Upper lobe of left lung (tissue), 4 donors: ENCODE data around the gene LASP1.

Experiments
- CTCF ChIP-seq, 6 experiments: fragments of 450-650 bp in 4 of 6; fragments of 200-600 bp in 2 of 6; sonication (generic) in 2 of 6; IDR thresholded peaks; one replicate each; pipeline ENCODE4 v1.5.1; 2016 to 2019; ENCODE audit warnings: antibody characterized with exemption in 6 of 6
- POLR2AphosphoS5 ChIP-seq, 2 donors: sonication (generic); formaldehyde crosslinking; IDR thresholded peaks; one replicate each; pipeline ENCODE4 v1.5.1; 2017; ENCODE audit warnings: antibody characterized with exemption in 2 of 2

- no peak for TF ChIP-seq CTCF (IDR thresholded peaks at IDR 0.05)
- no peak for TF ChIP-seq POLR2AphosphoS5 (IDR thresholded peaks at IDR 0.05)
Observed at GRCh38 chr17:38893113-38893512, 23.3 kb downstream of the LASP1 start.
